Spleen (tissue), 7 donors: ENCODE results near the gene GATA2.

Source experiments
- POLR2A ChIP-seq, 3 donors: fragments of 450-650 bp; IDR thresholded peaks; one replicate each; pipeline ENCODE4 v1.5.1; 2017; ENCODE audit warnings: antibody characterized with exemption in 3 of 3, mild to moderate bottlenecking in 1 of 3
- POLR2AphosphoS5 ChIP-seq, 3 donors: sonication (generic); formaldehyde crosslinking; IDR thresholded peaks; one replicate each; pipeline ENCODE4 v1.5.1; 2017; ENCODE audit warnings: antibody characterized with exemption in 3 of 3
- TF ChIP-seq, protein P1 (sequence below), 11 experiments: fragments of 200-600 bp in 7 of 11; fragments of 450-650 bp in 4 of 11; sonication (generic) in 4 of 11; IDR thresholded peaks in 8 of 11; conservative IDR thresholded peaks in 3 of 11; 1 replicate in 7 of 11; 2 replicates in 4 of 11; pipeline versions ENCODE4 v1.4.0 to v1.8.0; 2016 to 2021; ENCODE audit warnings: antibody characterized with exemption in 11 of 11, inconsistent platforms in 4 of 11, mild to moderate bottlenecking in 1 of 11
- donor health status: DM: no; HTN: no; CAD: no; lungs with moderate emphysema.
- donor health status: DM: no; HTN: no; CAD: no.
- donor health status: DM: no; HTN: no; CAD: no.

DNA sequence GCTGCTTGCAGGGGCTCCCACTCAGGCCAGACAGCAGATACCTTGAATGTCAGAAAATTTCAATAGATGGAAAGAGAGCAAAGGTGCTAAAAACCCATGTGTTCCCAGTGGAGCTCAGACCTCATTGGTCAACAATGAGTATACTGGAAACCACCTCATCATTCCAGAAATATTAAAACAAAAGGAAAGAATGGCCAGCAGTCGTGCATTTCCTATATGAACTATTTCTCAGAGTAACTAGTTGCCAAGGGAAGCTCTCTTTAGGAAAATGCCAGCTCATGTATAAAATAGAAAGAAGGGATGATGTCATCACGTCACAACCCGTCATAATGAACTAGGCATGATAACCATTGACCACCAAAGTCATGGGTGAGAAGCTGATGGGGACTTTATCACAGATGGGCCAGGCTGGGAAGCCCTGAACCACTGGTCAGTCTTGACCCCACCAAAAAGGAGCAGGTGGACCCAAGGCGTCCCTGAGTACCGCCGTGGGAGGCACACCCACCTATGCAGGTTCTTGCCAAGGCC, 43.8 kb downstream of the GATA2 start:
- TF ChIP-seq POLR2AphosphoS5 (IDR thresholded peaks at IDR 0.05) (no peak), POLR2A (IDR thresholded peaks at IDR 0.05) (no peak)
- TF ChIP-seq, protein P1, sequence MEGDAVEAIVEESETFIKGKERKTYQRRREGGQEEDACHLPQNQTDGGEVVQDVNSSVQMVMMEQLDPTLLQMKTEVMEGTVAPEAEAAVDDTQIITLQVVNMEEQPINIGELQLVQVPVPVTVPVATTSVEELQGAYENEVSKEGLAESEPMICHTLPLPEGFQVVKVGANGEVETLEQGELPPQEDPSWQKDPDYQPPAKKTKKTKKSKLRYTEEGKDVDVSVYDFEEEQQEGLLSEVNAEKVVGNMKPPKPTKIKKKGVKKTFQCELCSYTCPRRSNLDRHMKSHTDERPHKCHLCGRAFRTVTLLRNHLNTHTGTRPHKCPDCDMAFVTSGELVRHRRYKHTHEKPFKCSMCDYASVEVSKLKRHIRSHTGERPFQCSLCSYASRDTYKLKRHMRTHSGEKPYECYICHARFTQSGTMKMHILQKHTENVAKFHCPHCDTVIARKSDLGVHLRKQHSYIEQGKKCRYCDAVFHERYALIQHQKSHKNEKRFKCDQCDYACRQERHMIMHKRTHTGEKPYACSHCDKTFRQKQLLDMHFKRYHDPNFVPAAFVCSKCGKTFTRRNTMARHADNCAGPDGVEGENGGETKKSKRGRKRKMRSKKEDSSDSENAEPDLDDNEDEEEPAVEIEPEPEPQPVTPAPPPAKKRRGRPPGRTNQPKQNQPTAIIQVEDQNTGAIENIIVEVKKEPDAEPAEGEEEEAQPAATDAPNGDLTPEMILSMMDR (IDR thresholded peaks at IDR 0.05 in 8 of 11, conservative IDR thresholded peaks at IDR 0.05 in 3 of 11), result no peak
